Activated CD4-positive, alpha-beta T cell treated with anti-CD3 and anti-CD28 coated beads, Interleukin-10, Interleukin-2, amounts not matched to agents 100 ng/mL and 50 ng/mL, durations not matched to agents 16 hours and 8 hours (primary cell): Measurements from ENCODE around the gene RAD51B.
A peak's percentile ranks its signal among the peaks of the same experiment; 100 is the strongest.

Experiments
- DNase-seq: peaks from one replicate; pipeline ENCODE4 v3.0.0-alpha.2; 2020

The RAD51B gene

DNA sequence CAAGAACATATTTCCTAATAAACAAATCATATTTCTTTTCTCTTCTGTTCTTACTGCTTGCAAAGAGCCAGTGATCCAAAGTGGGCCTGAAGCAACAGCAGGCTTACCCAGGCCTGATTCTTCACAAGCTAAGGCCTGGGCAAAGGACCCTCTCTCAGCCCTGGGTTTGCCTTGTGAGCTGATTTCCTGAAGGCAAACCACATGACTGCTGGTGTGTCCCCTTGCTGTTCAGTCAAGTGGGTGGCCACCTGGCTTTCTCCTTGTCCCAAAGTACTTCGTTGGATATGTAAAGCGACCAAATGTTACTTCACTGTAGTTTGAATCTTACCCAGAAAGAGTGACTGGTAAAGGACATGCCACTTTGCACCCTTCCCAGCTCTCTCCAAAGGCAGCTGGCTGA, 580.4 kb downstream of the RAD51B start:
- DNase-seq = no peak

DNA sequence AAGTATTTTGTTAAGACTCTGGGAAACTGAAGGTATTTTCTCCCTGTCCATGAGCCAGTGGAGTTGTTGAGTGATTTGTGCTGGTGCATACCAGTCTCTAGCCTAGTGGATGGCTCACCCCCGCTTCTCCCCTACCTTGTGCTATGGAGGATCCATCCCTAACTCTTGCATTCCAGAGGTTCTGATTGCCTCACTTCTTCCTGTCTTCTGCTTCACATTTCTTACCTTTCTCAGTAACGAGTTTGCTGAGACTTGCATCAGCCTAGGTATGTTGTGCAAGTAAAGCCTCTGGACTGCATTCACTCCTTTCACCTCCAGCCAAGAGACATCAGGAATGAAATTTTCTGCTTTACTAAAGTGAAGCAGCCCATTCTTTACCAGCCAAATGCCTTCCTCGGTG, 581.7 kb downstream of the RAD51B start:
- no peak for DNase-seq

DNA sequence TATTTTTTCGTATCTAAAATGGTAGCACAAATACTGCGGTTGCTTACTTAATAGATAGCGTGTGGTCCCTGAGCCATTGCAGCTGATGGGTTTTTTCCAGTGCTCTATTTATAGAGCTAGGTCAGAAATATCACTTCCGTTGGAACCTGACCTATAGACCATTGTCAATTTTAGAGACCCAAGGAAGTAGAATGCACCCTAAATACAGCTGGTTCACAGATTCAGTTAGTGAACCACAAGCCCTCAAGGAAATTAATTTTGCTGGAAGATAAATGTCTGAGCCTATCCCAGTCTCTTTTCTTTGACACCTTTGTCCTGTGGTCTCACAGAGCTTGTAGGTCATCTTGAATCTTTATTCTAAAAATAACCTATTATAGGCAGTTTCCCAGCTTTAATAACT, 582.3 kb downstream of the RAD51B start:
- DNase-seq = peak; percentile 17

DNA sequence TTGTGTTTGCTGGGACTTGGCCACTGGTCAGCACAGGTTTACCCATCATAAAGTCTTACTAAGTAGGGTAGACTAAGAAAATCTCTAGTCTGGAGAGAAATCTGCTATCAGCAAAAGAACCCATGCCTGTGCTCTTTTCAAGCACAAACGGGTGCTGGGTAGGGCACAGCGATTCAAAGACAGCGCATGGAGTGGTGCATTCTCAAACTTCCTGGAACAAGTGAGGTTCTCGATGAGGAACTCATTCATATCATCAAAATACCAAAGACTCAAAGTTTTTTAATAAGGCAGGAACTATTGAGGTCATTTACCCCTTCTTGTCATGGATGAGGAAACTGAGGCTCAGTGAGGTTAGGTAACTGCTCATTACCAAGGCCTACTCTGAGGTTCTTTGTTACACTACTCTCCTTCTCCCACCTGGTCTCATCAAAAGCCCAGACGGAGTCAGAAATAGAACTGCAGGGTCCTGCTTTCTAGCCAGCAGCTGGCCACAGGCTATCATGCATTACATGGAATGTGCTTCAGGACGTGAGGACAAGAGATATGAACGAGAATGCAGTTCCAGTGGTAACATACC, 583.0 kb downstream of the RAD51B start:
- no peak for DNase-seq

DNA sequence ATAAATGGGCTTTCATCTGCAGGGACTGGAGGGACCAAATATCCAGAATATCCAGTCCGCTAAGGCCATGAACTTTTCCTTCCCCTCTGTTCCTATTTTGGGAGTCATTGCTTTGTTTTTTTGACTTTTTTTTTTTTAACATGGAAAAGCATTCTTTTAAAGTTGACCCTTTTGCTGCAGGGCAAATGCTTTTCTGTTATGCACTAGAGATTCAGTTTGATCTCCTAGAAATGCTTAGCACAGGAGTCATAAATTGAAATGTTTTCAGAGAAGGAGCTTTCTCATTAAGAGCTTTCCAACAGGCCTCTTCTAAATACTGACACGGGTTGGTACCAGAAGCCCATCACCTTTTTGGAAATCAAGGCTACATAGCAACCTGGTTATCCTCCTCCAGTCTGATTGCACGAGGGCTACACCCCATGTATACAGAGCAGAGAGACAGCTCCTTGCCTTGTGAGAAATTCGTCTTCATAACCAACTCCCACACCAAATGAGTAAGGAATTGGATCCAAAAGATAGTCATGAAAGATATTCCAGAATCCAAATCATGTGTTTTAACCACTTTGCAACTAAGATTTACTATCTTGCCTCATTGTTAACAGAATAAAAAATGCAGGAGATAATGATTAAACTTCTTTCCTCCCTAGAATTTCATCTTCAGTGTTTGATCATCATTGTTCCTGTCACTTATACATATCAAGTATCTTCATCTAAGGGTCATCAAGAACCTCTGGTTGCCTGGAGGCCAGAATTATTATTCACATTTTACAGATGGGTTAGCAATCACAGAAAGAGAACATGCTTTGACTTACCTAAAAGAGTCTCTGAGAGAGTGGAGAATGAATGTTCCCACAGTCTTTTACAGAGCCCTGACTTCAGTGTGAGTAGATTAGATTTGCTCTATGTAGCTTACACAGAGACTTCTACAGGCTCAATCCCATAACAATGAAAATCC, 583.9 kb downstream of the RAD51B start:
- DNase-seq = no peak

DNA sequence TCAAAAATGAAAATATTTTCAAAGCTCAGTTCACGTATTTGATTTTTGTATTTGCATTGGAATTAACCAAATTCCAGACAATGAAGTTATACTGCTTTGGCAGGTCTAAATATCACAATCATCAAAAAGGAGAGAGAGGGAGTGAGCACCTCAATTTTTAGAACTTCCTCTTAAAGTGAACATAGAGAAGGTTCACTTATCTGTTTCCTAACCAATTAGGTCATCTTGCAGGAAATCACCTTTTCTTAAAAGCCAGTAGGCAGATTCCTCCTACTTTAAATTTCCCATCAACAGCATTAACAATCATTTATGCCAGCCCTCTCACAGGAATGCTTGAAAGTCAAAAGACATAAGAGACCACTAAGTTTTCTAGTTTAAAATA, 584.6 kb downstream of the RAD51B start:
- no peak for DNase-seq

DNA sequence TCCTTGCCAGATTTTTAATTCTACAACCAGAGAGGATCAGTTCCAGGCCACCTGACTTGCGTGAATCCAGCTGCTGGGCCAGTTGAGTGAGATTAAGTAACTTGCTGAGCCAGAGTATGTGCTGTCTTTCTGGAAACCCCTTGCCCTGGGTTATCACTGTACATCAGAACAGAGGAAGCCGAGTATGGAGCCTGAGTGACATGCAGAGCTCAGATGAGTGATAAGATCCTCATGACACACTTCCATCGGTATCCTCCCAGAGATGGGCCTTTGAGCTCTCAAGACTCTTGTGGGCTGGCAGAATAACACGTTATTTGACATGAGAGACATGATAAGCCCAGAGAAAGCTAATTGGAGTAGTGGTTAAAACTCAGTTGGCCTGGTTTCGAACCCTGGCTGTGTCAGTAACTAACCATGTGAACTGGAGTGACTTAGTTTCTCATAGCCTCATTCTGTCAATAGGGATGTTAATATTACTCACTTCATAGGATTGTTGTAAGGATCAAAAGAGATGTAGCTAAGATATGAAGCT, 585.1 kb downstream of the RAD51B start:
- peak; percentile 19 for DNase-seq

DNA sequence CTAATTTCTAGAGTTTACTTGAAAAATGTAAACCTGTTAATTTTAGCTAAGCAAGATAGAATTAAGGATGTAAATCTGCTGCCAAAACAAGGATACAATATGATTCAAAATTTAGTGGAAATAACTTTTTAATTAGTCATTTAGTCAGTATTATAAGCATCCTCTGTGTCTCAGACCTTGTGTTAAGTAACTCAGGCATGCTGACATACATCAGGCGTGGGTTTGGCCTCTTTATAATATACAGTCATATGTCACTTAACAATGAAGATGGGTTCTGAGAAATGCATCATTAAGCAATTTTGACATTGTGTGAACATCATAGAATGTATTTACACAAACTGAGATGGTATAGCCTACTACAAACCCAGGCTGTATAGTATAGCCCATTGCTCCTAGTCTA, 586.4 kb downstream of the RAD51B start:
- DNase-seq = no peak

DNA sequence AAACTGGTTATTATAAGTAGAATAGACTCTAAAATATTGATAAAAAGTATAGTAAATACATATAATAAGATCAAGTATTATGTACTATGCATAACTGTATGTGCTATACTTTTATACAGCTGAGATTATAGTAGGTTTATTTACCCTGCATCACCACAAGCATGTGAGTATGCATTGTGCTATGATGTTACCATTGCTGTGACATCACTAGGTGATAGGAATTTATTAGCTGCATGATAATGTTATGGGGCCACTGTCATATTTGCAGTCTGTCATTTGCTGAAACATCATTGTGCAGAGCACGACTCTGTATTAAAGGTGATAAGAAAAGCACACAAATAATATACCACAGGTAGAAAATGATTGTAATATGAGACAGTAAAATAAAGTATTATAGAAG, 587.7 kb downstream of the RAD51B start:
- no peak for DNase-seq

DNA sequence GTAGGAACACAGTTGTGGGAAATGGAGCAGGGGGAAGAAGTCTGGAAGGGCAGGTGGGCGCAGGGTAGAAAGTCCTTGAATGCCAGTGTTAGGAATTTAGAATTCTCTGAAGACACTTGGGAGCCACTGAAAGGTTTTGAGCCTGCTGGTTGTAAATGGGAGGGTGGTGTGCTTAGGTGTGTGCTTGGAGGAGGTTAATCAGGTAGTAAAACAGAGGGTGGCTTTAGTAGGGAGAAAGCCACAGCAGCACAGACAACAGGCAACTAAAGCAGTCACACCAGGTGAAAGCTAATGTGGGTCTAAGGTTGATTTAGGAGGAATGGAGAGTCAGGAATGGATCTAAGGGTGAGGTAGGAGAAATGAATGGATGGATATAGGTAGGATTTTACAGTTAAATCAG, 588.2 kb downstream of the RAD51B start:
- DNase-seq = no peak

DNA sequence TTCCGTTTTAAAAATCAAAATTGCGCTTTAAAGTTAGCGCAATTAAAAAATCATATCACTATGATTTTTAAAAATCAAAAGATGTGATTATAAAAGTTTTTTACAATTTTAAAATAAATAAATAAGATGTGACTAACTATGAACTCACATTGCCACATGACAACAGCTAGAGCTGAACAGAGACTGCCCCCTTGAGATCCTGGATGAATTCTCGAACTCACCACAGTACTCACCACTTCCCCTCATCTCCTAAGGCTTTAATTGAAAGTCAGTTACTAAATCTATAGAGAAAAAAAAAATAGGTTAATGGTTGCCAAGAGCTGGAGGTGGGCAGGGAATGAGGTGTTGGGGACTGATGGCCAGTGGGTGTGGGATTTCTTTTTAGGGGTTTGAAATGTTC, 589.1 kb downstream of the RAD51B start:
- DNase-seq = peak; percentile 17

DNA sequence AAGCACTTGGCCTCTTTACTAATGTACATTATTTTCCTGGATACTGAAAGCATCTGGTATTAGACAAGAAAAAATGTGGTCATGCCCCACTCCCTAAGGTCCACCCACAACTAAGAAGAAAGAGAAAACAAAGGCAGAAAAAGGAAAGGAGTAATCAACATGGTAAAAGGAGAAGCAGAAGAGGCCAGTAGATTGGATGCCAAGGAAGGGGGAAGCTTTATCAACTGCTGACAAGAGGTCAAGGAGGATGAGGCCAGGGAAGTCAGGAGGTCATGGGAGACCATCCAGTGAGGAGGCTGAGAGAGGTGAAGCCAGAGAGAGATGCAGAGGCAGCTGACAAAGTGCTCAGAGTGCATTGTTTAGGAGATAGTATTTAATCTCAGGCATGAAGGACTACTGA, 589.8 kb downstream of the RAD51B start:
- no peak for DNase-seq

DNA sequence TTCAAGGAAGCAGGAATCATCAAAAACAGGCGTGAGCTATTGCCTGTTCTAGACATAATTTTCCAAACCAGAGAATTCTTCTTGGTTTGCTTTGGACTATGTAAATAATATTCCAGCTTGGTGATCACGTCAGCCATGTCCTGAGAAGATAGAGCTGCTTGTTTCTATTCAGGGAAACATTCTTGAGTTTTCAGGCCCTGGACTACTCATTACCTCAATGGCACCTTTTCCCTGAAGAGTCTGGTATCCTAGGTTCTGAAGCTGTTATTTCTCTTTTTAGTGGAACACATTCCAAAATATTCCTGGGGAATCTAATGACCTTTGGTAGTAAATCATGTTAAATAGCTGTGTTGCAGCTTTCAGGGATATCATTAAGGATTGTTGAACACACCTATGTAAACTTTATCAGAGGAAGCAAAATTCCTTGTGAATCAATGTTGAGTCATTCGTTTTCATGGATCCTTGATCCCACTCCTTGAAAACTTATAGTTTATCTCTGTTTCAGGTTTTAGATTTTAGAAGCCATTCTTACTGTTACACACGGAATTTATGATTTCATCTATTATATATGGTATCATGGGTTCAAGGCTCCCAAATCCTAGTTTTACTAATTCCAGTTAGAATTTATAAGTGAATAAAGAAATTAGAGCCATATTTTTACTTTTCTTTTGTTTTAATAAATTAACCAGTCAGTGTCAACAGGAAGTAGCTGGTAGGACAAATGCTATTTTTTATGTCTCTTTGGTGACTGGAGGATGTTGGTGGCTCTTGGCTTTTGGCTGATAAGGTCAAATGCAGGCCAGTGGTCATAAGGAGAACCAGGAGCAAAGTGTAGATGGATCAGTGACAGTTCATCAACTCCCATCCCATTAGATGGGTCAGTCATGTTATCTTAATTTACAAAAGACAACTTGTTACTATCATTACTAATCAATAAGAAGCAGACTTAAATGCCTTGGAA, 593.2 kb downstream of the RAD51B start:
- DNase-seq = no peak

DNA sequence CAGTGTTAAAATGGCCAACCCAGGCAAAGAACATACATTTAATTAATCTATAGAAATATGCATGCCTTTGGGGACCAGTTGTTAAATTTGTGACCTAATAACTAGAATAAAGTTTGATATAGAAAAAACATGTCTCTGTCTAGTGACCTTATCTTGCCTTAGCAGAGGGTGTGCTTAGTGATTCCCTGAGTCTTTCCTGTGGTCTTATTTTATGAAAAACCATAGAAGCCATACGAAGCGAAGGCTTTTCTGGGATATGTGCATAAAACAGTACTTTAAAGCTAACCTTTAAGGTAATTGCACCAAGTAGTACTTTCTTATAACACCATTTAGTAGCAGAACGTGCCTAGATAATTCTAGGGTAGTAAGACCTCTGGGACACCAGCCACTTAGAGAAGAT, 593.9 kb downstream of the RAD51B start:
- no peak for DNase-seq

DNA sequence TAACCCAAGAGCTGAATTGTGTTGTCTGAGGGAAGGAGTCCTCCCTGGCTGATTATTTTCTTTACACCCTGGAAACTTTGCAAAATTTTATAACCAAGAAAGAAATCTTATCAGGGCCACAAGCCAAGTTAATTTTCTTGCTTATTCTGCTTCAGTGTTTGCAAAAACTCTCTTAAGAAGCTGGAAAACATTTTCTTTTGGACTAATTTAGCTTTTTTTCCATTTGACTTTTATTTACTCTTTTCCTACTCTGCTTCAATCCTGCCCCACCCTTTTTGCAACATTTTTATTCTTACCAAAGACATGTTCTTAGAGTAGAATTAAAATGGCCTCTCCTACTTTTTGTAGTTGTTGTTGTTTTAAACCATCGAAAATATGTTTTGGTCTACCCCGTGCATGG, 594.5 kb downstream of the RAD51B start:
- no peak for DNase-seq

DNA sequence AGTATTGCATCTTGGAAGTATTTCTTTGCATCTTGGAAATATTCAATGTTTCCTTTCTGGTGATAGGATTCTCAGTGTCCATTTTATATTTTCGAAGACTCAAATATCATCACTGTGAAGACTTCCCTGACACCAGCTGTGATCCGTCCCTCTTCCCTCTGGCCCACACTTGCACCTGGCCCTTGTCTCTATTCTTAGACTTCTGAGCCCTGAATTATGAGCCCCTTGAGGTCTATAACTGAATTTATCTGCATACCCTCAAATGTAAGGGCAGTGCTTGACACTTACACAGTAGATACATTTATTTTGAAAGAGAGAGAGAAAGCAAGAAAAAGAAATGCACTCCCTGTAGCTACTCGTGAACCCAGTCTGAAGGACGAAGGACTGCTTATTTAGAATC, 596.6 kb downstream of the RAD51B start:
- DNase-seq = no peak

DNA sequence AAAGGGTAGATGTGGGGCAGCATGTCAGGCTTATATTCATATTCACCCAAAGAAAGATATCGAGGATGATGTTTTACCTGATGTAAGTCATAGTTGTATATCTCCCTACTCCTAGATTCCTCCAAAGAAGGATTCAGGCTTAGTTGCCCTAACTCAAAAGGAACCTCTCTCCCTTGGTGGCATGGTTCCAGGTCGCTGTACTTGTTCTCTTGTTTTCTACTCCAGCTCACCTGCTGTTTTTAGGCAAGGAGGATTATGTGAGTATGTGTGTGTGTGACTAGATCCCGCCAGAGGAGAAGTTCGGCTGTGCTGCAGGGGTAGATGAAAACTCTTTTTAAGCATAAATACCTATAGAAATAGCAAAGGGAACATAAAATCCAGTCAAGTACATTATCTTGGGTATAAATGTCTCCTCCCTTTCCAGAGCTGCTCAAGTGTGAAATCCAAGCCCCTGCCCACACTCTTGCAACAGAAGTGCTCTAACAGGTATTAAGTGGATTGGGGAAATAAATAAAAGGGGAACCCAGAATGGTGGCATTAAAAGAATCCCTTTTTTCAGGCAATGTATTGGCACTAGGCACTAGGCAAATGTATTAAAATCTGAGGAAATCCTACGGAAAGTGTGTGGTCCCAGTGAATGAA, 597.6 kb downstream of the RAD51B start:
- no peak for DNase-seq

DNA sequence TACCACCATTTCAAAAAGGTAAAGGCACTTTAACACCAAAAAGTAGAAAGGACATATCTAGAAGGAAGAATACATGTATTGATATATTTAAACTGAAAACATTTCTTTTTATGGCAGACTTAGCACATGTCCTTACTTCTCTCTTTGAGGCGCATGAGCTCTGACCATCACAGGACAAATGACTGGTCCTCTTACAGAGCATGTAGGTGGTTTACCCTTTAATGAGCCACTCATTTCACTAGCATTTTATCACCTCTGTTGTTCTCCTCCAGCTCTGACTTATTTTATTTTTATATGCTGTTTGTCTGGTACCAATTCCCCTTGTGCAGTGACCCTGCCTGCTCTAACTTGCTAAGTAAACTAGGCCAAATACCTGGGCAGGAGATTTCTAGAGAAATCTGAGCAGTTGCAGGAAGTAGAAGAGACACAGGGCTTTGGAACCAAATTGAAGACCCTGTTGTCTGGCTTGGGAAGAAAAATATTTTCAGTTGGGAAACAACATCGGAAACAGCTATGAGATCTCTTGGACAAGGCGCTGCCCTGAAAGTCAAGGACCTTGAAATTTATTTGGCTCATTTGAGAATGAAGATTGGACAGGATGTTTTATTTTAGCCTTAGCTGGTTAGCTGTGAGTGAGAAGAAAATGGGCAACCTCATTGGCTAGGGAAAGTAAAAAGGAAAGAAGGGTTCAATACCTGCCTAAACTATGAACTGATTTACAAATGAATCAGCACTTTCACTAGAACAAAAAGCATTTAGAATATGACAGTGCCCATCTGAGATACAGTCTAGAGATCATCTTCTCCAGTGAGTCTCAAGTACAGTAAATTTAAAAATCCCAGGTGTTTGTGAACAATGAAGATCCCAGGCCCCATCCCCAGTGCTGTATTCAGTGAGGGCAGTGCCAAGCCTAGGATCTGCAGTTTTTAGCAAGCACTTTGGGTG, 598.9 kb downstream of the RAD51B start:
- DNase-seq = no peak

DNA sequence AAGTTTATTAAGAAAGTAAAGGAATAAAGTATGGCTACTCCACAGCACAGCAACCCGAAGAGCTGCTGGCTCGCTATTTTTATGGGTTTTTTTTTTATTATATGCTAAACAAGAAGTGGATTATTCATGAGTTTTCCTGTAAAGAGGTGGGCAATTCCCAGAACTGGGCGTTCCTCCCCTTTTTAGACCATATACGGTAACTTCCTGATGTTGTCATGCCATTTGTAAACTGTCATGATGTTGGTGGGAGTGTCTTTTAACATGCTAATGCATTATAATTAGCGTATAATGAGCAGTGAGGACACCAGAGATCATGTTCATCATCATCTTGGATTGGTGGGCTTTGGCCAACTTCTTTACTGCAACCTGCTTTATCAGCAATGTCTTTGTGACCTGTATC, 600.8 kb downstream of the RAD51B start:
- no peak for DNase-seq

DNA sequence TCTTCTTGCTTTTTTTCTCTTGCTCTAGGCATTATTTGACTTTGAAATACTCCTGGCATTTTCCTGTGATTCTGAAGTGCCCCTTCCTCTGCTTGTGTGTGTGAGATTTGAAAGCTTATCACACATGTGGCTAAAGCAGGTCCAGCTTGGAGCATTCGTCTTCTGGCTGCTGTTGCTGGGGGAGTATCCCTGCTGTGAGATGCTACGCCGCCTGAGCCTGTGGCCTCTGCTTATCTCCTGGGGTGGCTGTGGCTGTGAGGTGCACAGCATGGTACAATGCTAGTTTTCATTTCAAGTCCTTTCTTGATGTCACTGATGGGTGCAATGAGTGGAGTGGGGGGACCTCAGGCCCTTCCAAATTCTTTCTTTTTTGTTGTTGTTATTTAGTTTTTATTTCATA, 601.5 kb downstream of the RAD51B start:
- DNase-seq = no peak

DNA sequence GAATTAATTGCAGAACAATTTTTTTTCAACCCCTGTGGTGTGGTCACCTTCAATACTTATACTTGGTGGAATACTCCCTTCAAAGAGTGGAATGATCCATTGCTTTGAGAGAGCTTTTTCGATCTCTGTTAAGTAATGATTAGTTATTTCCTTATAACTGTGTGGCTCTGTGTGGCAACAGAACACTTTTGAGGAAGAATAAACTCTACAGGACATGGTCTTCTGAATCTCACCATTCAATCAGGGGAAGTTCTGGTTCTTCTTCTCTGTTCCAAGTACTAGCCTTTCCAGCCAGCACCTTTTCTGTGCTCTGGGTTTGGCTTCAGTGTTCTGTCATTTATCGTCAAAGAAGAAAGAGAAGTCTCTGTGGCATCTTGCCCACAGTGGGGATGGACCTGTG, 604.1 kb downstream of the RAD51B start:
- DNase-seq = no peak
